GM21367 (cell line): ENCODE measurements around the gene ST6GALNAC5.

Experiments
- ATAC-seq: cut with Tn5 transposase; IDR thresholded peaks from one replicate; pipeline ENCODE4 v1.9.1; 2021; ENCODE audit not compliant: unreplicated experiment

Gene ST6GALNAC5

DNA sequence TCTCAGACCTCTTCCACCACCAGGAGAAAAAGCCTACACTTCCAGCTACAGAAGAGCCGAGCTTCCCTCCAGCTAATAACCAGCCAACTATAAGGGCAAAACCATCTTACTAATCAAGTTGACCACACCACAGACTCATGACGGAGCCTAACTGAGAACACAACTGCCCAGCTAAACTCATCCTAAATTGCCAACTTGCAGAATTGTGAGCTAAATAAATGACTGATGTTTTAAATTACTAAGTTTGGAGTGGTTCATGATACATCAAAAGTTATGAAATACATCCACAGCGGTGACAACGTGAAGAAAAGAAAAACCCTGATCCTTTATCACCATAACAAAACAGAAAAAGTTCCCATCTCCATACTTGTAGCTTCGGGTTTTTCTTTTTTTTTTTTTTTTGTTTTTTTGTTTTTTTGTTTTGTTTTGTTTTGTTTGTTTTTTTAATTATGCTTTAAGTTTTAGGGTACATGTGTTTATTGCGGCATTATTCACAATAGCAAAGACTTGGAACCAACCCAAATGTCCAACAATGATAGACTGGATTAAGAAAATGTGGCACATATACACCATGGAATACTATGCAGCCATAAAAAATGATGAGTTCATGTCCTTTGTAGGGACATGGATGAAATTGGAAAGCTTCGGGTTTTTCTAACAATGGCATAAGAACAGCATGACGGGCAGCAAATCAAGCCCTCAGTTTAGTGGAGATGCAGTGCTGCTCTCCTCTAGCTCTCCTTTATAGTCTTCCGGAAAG lies 229.4 kb downstream of the ST6GALNAC5 start:
- ATAC-seq: no peak

DNA sequence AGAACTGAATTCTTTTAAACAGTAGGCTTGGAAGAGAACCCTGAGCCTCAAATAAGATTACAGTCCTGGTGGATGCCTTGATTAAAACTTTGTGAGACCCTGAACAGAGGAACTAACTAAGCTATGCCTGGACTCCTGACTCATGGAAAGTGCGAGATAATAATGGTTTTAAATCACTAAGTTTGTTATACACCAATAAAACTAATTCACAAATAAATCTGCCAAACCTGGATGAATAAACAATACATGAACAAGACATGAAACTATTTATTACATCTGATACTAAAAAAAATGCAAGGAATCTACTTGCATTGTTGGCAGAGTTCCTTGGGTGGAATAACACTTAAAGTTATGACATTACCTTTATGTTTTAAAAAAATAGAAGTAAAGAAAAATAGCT lies 233.6 kb downstream of the ST6GALNAC5 start:
- ATAC-seq: no peak

DNA sequence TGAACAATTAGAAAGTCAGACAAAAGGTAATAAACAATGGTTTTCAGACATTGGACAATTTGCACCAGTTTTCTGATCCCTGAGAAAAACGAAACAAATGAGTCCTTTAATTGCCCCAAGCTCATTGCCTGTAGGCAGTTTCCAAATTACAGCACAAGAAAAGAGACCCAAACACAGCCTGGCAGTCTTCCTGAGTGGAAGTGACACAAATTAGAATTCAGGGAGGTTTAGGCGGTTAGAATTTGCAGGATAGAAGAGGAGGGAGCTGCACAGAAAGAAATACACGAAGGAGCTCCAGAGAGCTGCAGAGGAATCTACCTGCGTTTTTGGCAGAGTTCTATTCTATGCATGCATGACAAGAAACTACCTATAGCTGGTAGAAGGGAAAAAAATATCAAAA lies 236.2 kb downstream of the ST6GALNAC5 start:
- no peak for ATAC-seq

DNA sequence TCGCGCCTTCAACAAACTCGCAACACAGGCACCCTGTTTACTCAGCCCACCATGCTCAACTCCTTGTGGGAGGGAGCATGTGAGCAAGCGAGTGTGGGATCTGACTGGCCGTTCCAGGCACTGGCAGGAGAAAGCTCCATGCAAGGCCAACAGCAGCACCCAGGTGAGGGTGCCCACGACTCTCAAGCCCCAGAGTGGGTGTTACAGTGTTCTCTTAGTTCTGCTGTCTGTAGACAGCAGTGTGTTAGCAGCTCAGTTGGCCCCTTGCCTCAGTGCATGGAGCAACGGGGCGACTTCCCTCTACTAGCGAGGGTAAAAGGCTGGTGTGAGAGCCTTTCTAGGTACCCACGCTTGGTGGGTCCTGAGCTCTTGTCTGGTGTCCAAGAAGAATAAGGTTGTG lies 237.4 kb downstream of the ST6GALNAC5 start:
- ATAC-seq: no peak
